Measurements from ENCODE around the gene ERH.
A peak's percentile ranks its signal among the peaks of the same experiment; 100 is the strongest.

The ERH gene

GRCh38 chr14:69357544-69358200 is 40.4 kb downstream of the ERH start:
- Mint-ChIP-seq H3K27me3 (peaks cover 13% of the 10 kb centered on the region), H3K36me3 (ENCODE audit: low read depth) (no peaks in the 10 kb centered on the region), H3K4me3 (no peak overlapping the region), H3K4me1 (ENCODE audit: low read depth) (peaks cover 15% of the 10 kb centered on the region), H3K9me3 (no peaks in the 10 kb centered on the region), H3K27ac (no peak overlapping the region)
- intact Hi-C loops (cut with micrococcal nuclease), result no loop called here

- intact Hi-C loops (cut with micrococcal nuclease), result no loop called here
- no peak overlapping the region for H3K27ac Mint-ChIP-seq
- peaks cover 13% of the 10 kb centered on the region for H3K27me3 Mint-ChIP-seq
Measured at GRCh38 chr14:69356903-69357543, 41.1 kb downstream of the ERH start.

GRCh38 chr14:69355607-69356281 is 42.4 kb downstream of the ERH start:
- peaks cover 14% of the 10 kb centered on the region for H3K27me3 Mint-ChIP-seq
- H3K9me3 Mint-ChIP-seq, result no peaks in the 10 kb centered on the region
- no peak overlapping the region for H3K4me3 Mint-ChIP-seq
- H3K27ac Mint-ChIP-seq, result no peak overlapping the region
- H3K36me3 Mint-ChIP-seq (ENCODE audit: low read depth), result no peaks in the 10 kb centered on the region
- peaks cover 34% of the 10 kb centered on the region for H3K4me1 Mint-ChIP-seq (ENCODE audit: low read depth)
- intact Hi-C loops (cut with micrococcal nuclease), result no loop called here

More at GRCh38 chr14:69356903-69357543, 41.1 kb downstream of the ERH start:
- Mint-ChIP-seq H3K4me1 (ENCODE audit: low read depth) (peaks cover 21% of the 10 kb centered on the region), H3K9me3 (no peaks in the 10 kb centered on the region), H3K36me3 (ENCODE audit: low read depth) (no peaks in the 10 kb centered on the region), H3K4me3 (no peak overlapping the region)

GRCh38 chr14:69355154-69355597 is 42.9 kb downstream of the ERH start:
- Mint-ChIP-seq H3K4me1 (ENCODE audit: low read depth) (peaks cover 38% of the 10 kb centered on the region), H3K27me3 (peaks cover 13% of the 10 kb centered on the region), H3K4me3 (no peak overlapping the region), H3K36me3 (ENCODE audit: low read depth) (no peaks in the 10 kb centered on the region), H3K27ac (no peak overlapping the region), H3K9me3 (no peaks in the 10 kb centered on the region)
- intact Hi-C loops (cut with micrococcal nuclease), result no loop called here

GRCh38 chr14:69354383-69355153 is 43.5 kb downstream of the ERH start:
- H3K27me3 Mint-ChIP-seq, result peaks cover 13% of the 10 kb centered on the region
- H3K36me3 Mint-ChIP-seq (ENCODE audit: low read depth), result no peaks in the 10 kb centered on the region
- H3K27ac Mint-ChIP-seq, result no peak overlapping the region
- peaks cover 38% of the 10 kb centered on the region for H3K4me1 Mint-ChIP-seq (ENCODE audit: low read depth)
- intact Hi-C loops (cut with micrococcal nuclease), result no loop called here
- no peak overlapping the region for H3K4me3 Mint-ChIP-seq
- no peaks in the 10 kb centered on the region for H3K9me3 Mint-ChIP-seq

GRCh38 chr14:69353168-69353567 is 44.9 kb downstream of the ERH start:
- intact Hi-C loops (cut with micrococcal nuclease), result no loop called here
- H3K27me3 Mint-ChIP-seq, result peaks cover 11% of the 10 kb centered on the region
- peak overlapping the region; percentile 26 for H3K27ac Mint-ChIP-seq
- no peaks in the 10 kb centered on the region for H3K9me3 Mint-ChIP-seq
- H3K4me3 Mint-ChIP-seq, result no peak overlapping the region
- peaks cover 38% of the 10 kb centered on the region for H3K4me1 Mint-ChIP-seq (ENCODE audit: low read depth)
- H3K36me3 Mint-ChIP-seq (ENCODE audit: low read depth), result no peaks in the 10 kb centered on the region

- Mint-ChIP-seq H3K27me3 (peaks cover 14% of the 10 kb centered on the region), H3K4me3 (no peak overlapping the region), H3K9me3 (no peaks in the 10 kb centered on the region), H3K27ac (peak overlapping the region; percentile 26), H3K4me1 (ENCODE audit: low read depth) (peaks cover 38% of the 10 kb centered on the region), H3K36me3 (ENCODE audit: low read depth) (no peaks in the 10 kb centered on the region)
- intact Hi-C loops (cut with micrococcal nuclease), result no loop called here
Measured at GRCh38 chr14:69351911-69352310, 46.2 kb downstream of the ERH start.

- Mint-ChIP-seq H3K4me1 (ENCODE audit: low read depth) (peaks cover 38% of the 10 kb centered on the region), H3K27ac (peak overlapping the region; percentile 26), H3K27me3 (peaks cover 14% of the 10 kb centered on the region), H3K9me3 (no peaks in the 10 kb centered on the region), H3K36me3 (ENCODE audit: low read depth) (no peaks in the 10 kb centered on the region), H3K4me3 (no peak overlapping the region)
- intact Hi-C loops (cut with micrococcal nuclease), result no loop called here
Measured at GRCh38 chr14:69351385-69351784, 46.7 kb downstream of the ERH start.

- H3K27ac Mint-ChIP-seq, result peak overlapping the region; percentile 26
- H3K4me3 Mint-ChIP-seq, result no peak overlapping the region
- H3K4me1 Mint-ChIP-seq (ENCODE audit: low read depth), result peaks cover 38% of the 10 kb centered on the region
Measured at GRCh38 chr14:69350892-69351291, 47.2 kb downstream of the ERH start.

GRCh38 chr14:69349091-69349777 is 48.9 kb downstream of the ERH start:
- no peaks in the 10 kb centered on the region for H3K36me3 Mint-ChIP-seq (ENCODE audit: low read depth)
- H3K4me1 Mint-ChIP-seq (ENCODE audit: low read depth), result peaks cover 33% of the 10 kb centered on the region
- H3K9me3 Mint-ChIP-seq, result no peaks in the 10 kb centered on the region
- no peak overlapping the region for H3K27ac Mint-ChIP-seq
- no peak overlapping the region for H3K4me3 Mint-ChIP-seq
- H3K27me3 Mint-ChIP-seq, result peaks cover 16% of the 10 kb centered on the region
- intact Hi-C loops (cut with micrococcal nuclease), result loop anchor here (10.0 kb wide), 1 partner anchor 104 kb away; no protein-coding TSS in a partner anchor

More at GRCh38 chr14:69350892-69351291, 47.2 kb downstream of the ERH start:
- Mint-ChIP-seq H3K9me3 (no peaks in the 10 kb centered on the region), H3K36me3 (ENCODE audit: low read depth) (no peaks in the 10 kb centered on the region), H3K27me3 (peaks cover 14% of the 10 kb centered on the region)
- intact Hi-C loops (cut with micrococcal nuclease), result no loop called here

- H3K4me3 Mint-ChIP-seq, result no peak overlapping the region
- no peaks in the 10 kb centered on the region for H3K36me3 Mint-ChIP-seq (ENCODE audit: low read depth)
- intact Hi-C loops (cut with micrococcal nuclease), result loop anchor here (10.0 kb wide), 1 partner anchor 102 kb away; no protein-coding TSS in a partner anchor
- H3K27me3 Mint-ChIP-seq, result peaks cover 22% of the 10 kb centered on the region
- no peak overlapping the region for H3K27ac Mint-ChIP-seq
- no peaks in the 10 kb centered on the region for H3K9me3 Mint-ChIP-seq
- H3K4me1 Mint-ChIP-seq (ENCODE audit: low read depth), result peaks cover 14% of the 10 kb centered on the region
Measured at GRCh38 chr14:69346710-69347109, 51.4 kb downstream of the ERH start.

GRCh38 chr14:69345402-69345801 is 52.7 kb downstream of the ERH start:
- Mint-ChIP-seq H3K4me3 (no peak overlapping the region), H3K27ac (no peak overlapping the region), H3K27me3 (peaks cover 24% of the 10 kb centered on the region), H3K36me3 (ENCODE audit: low read depth) (no peaks in the 10 kb centered on the region), H3K4me1 (ENCODE audit: low read depth) (peaks cover under 1% of the 10 kb centered on the region), H3K9me3 (no peaks in the 10 kb centered on the region)
- intact Hi-C loops (cut with micrococcal nuclease), result loop anchor here (10.0 kb wide), 1 partner anchor 101 kb away; no protein-coding TSS in a partner anchor

GRCh38 chr14:69344171-69344570 is 53.9 kb downstream of the ERH start:
- H3K4me3 Mint-ChIP-seq, result no peak overlapping the region
- H3K27ac Mint-ChIP-seq, result no peak overlapping the region
- peaks cover 21% of the 10 kb centered on the region for H3K27me3 Mint-ChIP-seq
- intact Hi-C loops (cut with micrococcal nuclease), result loop anchor here (10.0 kb wide), 1 partner anchor 99 kb away; no protein-coding TSS in a partner anchor
- H3K9me3 Mint-ChIP-seq, result no peaks in the 10 kb centered on the region
- H3K36me3 Mint-ChIP-seq (ENCODE audit: low read depth), result no peaks in the 10 kb centered on the region
- no peaks in the 10 kb centered on the region for H3K4me1 Mint-ChIP-seq (ENCODE audit: low read depth)

Data from dendritic cell treated with granulocyte-macrophage colony-stimulating factor and Interleukin-4, amounts not matched to agents 40 ng/mL and 50 ng/mL, for 4 days (primary cell).